ENCODE measurements around the gene PDE4D. TPM values are rescaled to one million over a fixed set of nuclear protein-coding genes. Genes with fewer than 3 reads are reported as not detected.

Gene PDE4D
- total RNA-seq, 1 donor: 19.9 TPM

- H3K36me3 ChIP-seq (ENCODE audit: insufficient read depth, low read length): no peaks in the 10 kb centered on the region
- H3K4me1 ChIP-seq (ENCODE audit: insufficient read depth, low read length): no peaks in the 10 kb centered on the region
- H3K4me3 ChIP-seq (ENCODE audit: insufficient read depth, low read length): no peak overlapping the region
- DNase-seq (ENCODE audit: insufficient read length, low spot score, missing footprints): no peak
- TF ChIP-seq CTCF (IDR thresholded peaks at IDR 0.05; ENCODE audit: extremely low read depth, low read depth, low read length): no peak
- H3K4me2 ChIP-seq (ENCODE audit: insufficient read depth, low read length): no peak overlapping the region
- no peaks in the 10 kb centered on the region for H3K79me2 ChIP-seq (ENCODE audit: insufficient read depth, low read length)
- H2AFZ ChIP-seq (ENCODE audit: low read length): no peak overlapping the region
- H3K27ac ChIP-seq (ENCODE audit: low read depth, low read length): no peak overlapping the region
- H3K27me3 ChIP-seq (ENCODE audit: insufficient read depth, low read length): no peaks in the 10 kb centered on the region
- no peaks in the 10 kb centered on the region for H3K9me3 ChIP-seq (ENCODE audit: low read depth, low read length)
- no peaks in the 10 kb centered on the region for H4K20me1 ChIP-seq (ENCODE audit: insufficient read depth, low read length)
These were observed 339.0 kb downstream of the PDE4D start for GRCh38 chr5:59554501-59554900.

DNA sequence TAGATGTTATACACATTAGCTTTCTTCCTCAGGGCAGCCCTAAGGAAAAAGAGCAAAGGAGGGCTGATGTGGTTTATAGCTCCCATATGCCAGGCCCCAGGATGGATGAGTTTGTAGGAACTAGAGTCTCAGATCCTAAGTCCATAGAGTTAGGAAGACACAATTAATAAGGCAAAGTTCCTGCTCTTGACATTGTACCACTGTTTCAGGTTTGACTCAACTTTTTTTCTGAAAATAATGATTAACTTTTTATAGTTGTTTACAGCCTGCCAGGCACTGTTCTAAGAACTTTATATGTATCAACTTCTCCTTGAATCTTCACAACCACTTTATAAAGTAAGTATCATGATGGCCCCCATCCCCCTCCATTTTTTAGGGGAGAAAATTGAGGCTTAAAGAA lies 339.5 kb downstream of the PDE4D start:
- H3K4me2 ChIP-seq (ENCODE audit: insufficient read depth, low read length): no peak overlapping the region
- no peaks in the 10 kb centered on the region for H3K4me1 ChIP-seq (ENCODE audit: insufficient read depth, low read length)
- H3K36me3 ChIP-seq (ENCODE audit: insufficient read depth, low read length): no peaks in the 10 kb centered on the region
- no peak overlapping the region for H3K4me3 ChIP-seq (ENCODE audit: insufficient read depth, low read length)
- no peaks in the 10 kb centered on the region for H3K27me3 ChIP-seq (ENCODE audit: insufficient read depth, low read length)
- no peak overlapping the region for H3K27ac ChIP-seq (ENCODE audit: low read depth, low read length)
- H2AFZ ChIP-seq (ENCODE audit: low read length): no peak overlapping the region
- no peak for TF ChIP-seq CTCF (IDR thresholded peaks at IDR 0.05; ENCODE audit: extremely low read depth, low read depth, low read length)
- no peak for DNase-seq (ENCODE audit: insufficient read length, low spot score, missing footprints)
- H3K79me2 ChIP-seq (ENCODE audit: insufficient read depth, low read length): no peaks in the 10 kb centered on the region
- H4K20me1 ChIP-seq (ENCODE audit: insufficient read depth, low read length): no peaks in the 10 kb centered on the region
- H3K9me3 ChIP-seq (ENCODE audit: low read depth, low read length): no peaks in the 10 kb centered on the region

GRCh38 chr5:59548807-59549357 lies 344.6 kb downstream of the PDE4D start:
- H4K20me1 ChIP-seq (ENCODE audit: insufficient read depth, low read length): no peaks in the 10 kb centered on the region
- H3K9me3 ChIP-seq (ENCODE audit: low read depth, low read length): no peaks in the 10 kb centered on the region
- no peaks in the 10 kb centered on the region for H3K27me3 ChIP-seq (ENCODE audit: insufficient read depth, low read length)
- H3K36me3 ChIP-seq (ENCODE audit: insufficient read depth, low read length): no peaks in the 10 kb centered on the region
- peak; percentile 2 for DNase-seq (ENCODE audit: insufficient read length, low spot score, missing footprints)
- no peaks in the 10 kb centered on the region for H3K4me1 ChIP-seq (ENCODE audit: insufficient read depth, low read length)
- no peak overlapping the region for H3K27ac ChIP-seq (ENCODE audit: low read depth, low read length)
- H2AFZ ChIP-seq (ENCODE audit: low read length): no peak overlapping the region
- H3K4me2 ChIP-seq (ENCODE audit: insufficient read depth, low read length): no peak overlapping the region
- no peak overlapping the region for H3K4me3 ChIP-seq (ENCODE audit: insufficient read depth, low read length)
- no peak for TF ChIP-seq CTCF (IDR thresholded peaks at IDR 0.05; ENCODE audit: extremely low read depth, low read depth, low read length)
- no peaks in the 10 kb centered on the region for H3K79me2 ChIP-seq (ENCODE audit: insufficient read depth, low read length)

- H2AFZ ChIP-seq (ENCODE audit: low read length): no peak overlapping the region
These were observed 345.8 kb downstream of the PDE4D start for GRCh38 chr5:59547731-59548130.

More at GRCh38 chr5:59547731-59548130, 345.8 kb downstream of the PDE4D start:
- DNase-seq (ENCODE audit: insufficient read length, low spot score, missing footprints): no peak
- Histone ChIP-seq H3K9me3 (ENCODE audit: low read depth, low read length) (no peaks in the 10 kb centered on the region), H3K27me3 (ENCODE audit: insufficient read depth, low read length) (no peaks in the 10 kb centered on the region), H3K27ac (ENCODE audit: low read depth, low read length) (no peak overlapping the region), H3K4me2 (ENCODE audit: insufficient read depth, low read length) (no peak overlapping the region), H3K36me3 (ENCODE audit: insufficient read depth, low read length) (no peaks in the 10 kb centered on the region), H3K4me1 (ENCODE audit: insufficient read depth, low read length) (no peaks in the 10 kb centered on the region), H3K79me2 (ENCODE audit: insufficient read depth, low read length) (no peaks in the 10 kb centered on the region), H4K20me1 (ENCODE audit: insufficient read depth, low read length) (no peaks in the 10 kb centered on the region), H3K4me3 (ENCODE audit: insufficient read depth, low read length) (no peak overlapping the region)
- no peak for TF ChIP-seq CTCF (IDR thresholded peaks at IDR 0.05; ENCODE audit: extremely low read depth, low read depth, low read length)

All from osteoblast (primary cell).